ENCODE measurements around the gene ZBTB45. TPM values are rescaled to one million over a fixed set of nuclear protein-coding genes. Genes with fewer than 3 reads are reported as not detected.
A peak's percentile ranks its signal among the peaks of the same experiment; 100 is the strongest.

ZBTB45 gene
- total and polyA plus RNA-seq, 10 of the 15 experiments (the other 5 are each of a cell fraction or from before 2014, with no cell fraction given) = 0.29 to 17.2 (median 4.2) TPM

DNA sequence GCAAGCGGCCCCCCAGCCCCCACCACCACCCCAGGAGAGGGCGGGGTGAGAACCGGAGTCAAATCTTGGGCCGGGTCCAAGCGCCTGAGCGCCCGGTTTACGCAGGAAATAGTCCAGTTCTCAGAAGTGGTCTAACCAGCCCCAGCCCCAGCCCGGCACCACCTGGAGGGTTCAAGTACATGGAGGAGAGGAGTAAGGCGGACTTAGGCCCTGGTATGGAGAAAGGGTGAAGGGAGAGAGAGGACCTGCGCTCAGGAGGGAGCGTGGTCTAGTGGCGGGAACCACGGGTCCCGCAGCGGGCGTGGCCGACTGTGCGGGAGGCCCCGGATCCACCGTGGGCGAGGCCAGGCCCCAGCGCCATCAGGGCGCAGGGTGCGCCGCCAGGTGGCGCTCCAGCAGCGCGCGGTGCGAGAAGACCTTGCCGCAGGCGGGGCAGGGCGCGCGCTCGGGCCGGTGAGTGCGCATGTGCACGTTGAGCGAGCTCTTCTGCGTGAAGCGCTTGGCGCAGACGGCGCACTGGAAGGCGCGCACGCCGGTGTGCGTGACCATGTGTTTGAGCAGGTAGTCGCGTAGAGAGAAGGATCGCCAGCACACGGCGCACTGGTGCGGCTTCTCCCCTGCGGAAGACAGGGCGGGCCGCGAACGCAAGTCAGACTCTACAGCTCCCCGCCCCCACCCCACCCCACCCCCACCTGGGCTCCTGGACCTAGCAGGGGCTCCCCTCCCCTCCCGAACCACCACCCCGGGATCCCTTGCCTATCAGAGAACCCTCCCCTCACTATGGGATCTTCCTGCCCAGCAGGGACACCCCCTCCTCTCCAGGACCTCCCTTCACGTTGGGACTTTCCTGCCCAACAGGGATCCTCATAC is 5.7 kb downstream of the ZBTB45 start (continued):
- peak; percentile 80 to 99 (median 98); a peak in 5 of 6 replicates for TF ChIP-seq CTCF (IDR thresholded peaks at IDR 0.05 in 2 of 3, conservative IDR thresholded peaks at IDR 0.05 in 1 of 3; ENCODE audit: control insufficient read depth in 2 of 3, extremely low read depth in 1 of 3, insufficient read depth in 1 of 3, low read depth in 3 of 3, low read length in 3 of 3)
- TF ChIP-seq CUX1 (IDR thresholded peaks at IDR 0.05; ENCODE audit: insufficient replicate concordance, low read depth, low read length) = no peak
- TF ChIP-seq MEF2B (IDR thresholded peaks at IDR 0.05; ENCODE audit: partially characterized antibody, poor library complexity, severe bottlenecking) = no peak
- no peak for TF ChIP-seq TARDBP (IDR thresholded peaks at IDR 0.05; ENCODE audit: borderline replicate concordance)
- peak; percentile 34; the same call in 1 of the 2 replicates for TF ChIP-seq TBL1XR1 (IDR thresholded peaks at IDR 0.05; ENCODE audit: low read depth, low read length)
- TF ChIP-seq, protein P1, sequence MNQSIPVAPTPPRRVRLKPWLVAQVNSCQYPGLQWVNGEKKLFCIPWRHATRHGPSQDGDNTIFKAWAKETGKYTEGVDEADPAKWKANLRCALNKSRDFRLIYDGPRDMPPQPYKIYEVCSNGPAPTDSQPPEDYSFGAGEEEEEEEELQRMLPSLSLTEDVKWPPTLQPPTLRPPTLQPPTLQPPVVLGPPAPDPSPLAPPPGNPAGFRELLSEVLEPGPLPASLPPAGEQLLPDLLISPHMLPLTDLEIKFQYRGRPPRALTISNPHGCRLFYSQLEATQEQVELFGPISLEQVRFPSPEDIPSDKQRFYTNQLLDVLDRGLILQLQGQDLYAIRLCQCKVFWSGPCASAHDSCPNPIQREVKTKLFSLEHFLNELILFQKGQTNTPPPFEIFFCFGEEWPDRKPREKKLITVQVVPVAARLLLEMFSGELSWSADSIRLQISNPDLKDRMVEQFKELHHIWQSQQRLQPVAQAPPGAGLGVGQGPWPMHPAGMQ (IDR thresholded peaks at IDR 0.05; ENCODE audit: borderline replicate concordance) = no peak
- TF ChIP-seq IRF4 (IDR thresholded peaks at IDR 0.05; ENCODE audit: low read depth, low read length) = 0 out of 2 replicates have a peak, but pooled peaks have one; percentile 24
- no peak for TF ChIP-seq MEF2A (IDR thresholded peaks at IDR 0.05; ENCODE audit: insufficient read depth, low read depth, low read length)
- no peak for TF ChIP-seq MTA2 (IDR thresholded peaks at IDR 0.05; ENCODE audit: low read depth)
- peak; percentile 84; the same call in 1 of the 2 replicates for TF ChIP-seq IKZF1 (conservative IDR thresholded peaks at IDR 0.05)
- TF ChIP-seq SMAD5 (IDR thresholded peaks at IDR 0.05; ENCODE audit: low read depth) = peak; percentile 51; the same call in 1 of the 2 replicates
- no peak for TF ChIP-seq PAX8 (IDR thresholded peaks at IDR 0.05)
- TF ChIP-seq STAT1 (conservative IDR thresholded peaks at IDR 0.05) = peak; percentile 73; the same call in 1 of the 2 replicates
- TF ChIP-seq HDAC2 (IDR thresholded peaks at IDR 0.05) = no peak
- TF ChIP-seq, protein P2, sequence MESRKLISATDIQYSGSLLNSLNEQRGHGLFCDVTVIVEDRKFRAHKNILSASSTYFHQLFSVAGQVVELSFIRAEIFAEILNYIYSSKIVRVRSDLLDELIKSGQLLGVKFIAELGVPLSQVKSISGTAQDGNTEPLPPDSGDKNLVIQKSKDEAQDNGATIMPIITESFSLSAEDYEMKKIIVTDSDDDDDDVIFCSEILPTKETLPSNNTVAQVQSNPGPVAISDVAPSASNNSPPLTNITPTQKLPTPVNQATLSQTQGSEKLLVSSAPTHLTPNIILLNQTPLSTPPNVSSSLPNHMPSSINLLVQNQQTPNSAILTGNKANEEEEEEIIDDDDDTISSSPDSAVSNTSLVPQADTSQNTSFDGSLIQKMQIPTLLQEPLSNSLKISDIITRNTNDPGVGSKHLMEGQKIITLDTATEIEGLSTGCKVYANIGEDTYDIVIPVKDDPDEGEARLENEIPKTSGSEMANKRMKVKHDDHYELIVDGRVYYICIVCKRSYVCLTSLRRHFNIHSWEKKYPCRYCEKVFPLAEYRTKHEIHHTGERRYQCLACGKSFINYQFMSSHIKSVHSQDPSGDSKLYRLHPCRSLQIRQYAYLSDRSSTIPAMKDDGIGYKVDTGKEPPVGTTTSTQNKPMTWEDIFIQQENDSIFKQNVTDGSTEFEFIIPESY (IDR thresholded peaks at IDR 0.05) = no peak
- peak; percentile 65 for TF ChIP-seq RUNX3 (IDR thresholded peaks at IDR 0.05; ENCODE audit: low read length)
- no peak for TF ChIP-seq SREBF1 (IDR thresholded peaks at IDR 0.05; ENCODE audit: low read length)
- peak; percentile 23; the same call in 1 of the 3 replicates for TF ChIP-seq POU2F2 (IDR thresholded peaks at IDR 0.05; ENCODE audit: borderline replicate concordance, low read depth, low read length)
- TF ChIP-seq SRF (IDR thresholded peaks at IDR 0.05; ENCODE audit: low read depth in 2 of 2, low read length in 2 of 2) = no peak
- TF ChIP-seq RBBP5 (conservative IDR thresholded peaks at IDR 0.05) = no peak

All from GM12878 (cell line).